ENCODE results near the gene CHRNA7.

GRCh38 chr15:32135335-32135734 is 105.0 kb downstream of the CHRNA7 start:
- TF ChIP-seq CTCF (IDR thresholded peaks at IDR 0.05) (no peak), POLR2A (IDR thresholded peaks at IDR 0.05) (no peak)

Data from breast epithelium (tissue), 3 donors.